GM19238 (cell line): ENCODE data around the gene DMD.

ENCODE experiments used
- DNase-seq: peaks from one replicate; pipeline ENCODE4 v3.0.0; 2011; ENCODE audit warnings: low spot score; ENCODE audit not compliant: insufficient read length

DMD gene

DNA sequence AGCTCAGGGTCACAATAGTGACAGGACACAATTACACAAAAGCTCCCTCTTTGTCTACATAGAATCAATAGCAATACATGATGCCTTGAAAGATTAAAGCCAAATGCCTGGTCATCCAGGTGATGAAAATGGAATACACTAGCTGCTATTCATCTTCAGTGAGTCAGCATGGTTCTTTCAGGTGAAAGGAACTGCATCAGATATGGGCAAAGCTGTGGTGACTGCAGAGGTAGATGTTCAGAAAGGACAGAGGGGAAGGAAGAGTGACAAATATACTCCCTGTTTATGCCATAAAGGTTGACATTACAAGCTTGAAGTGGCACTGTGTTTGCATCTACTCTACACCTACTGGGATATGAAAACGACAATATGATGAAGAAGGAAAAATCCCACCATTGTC is 2119.5 kb downstream of the DMD start:
- no peak for DNase-seq

DNA sequence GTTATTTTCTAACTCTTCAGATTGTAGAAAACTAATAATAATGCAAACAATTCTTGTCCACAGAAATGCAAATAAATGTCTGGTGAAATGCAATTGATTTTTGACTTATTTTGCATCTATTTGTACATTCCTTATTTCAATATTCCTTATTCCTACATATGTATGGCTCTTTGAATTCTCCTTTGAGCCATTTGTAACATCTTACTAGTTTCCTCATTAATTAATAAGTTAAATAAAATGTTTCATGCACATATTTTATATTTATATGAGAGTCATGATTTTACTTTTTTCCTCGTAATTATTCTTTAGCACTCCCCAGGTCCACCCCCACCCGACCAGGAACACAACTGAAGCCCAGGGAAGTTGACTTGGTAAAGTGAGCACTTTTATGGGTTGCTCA is 2136.8 kb downstream of the DMD start:
- no peak for DNase-seq

DNA sequence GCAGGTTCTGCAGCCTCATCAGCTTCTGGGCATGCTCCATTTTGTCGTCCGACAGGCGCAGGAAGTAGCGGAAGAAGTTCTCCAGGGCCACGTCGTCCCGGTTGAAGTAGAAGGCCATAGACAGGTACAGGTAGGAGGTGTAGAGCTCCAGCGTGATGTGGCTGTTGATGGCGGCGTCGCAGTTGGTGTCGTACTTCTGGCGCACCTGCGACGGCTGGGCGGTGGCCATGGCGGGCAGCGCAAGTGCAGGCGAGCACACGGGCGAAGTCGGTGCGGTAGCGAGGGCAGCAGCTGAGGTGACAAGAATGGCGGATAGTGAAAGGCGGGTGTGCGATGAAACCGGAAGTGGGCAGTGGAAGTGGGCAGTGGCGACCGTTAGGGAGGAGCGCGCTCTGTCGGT is 2139.6 kb downstream of the DMD start, which contains the start of gene FTHL17:
TSS of gene FTHL17 (minus strand) at position 317 of the 400 bp plus-strand sequence. CDS start at position 229, 88 bp downstream.
- no peak for DNase-seq

DNA sequence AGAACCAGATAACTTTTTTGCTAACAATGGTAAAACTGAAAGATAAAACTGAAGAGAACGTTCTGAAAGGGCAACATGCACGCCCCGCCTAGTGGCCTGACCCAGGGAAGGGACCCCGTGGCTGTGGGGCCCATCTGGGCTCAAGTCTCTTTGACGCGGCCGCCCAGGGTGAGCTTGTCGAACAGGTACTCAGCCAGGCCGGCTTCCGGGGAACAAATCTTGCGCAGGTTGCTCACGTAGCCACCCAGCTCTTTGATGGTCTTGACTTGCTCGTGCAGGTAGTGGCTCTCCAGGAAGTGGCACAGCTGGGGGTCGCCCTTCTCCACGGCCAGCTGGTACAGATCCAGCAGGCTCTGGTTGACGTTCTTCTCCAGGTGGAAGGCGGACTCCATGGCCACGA is 2140.1 kb downstream of the DMD start:
- no peak for DNase-seq

DNA sequence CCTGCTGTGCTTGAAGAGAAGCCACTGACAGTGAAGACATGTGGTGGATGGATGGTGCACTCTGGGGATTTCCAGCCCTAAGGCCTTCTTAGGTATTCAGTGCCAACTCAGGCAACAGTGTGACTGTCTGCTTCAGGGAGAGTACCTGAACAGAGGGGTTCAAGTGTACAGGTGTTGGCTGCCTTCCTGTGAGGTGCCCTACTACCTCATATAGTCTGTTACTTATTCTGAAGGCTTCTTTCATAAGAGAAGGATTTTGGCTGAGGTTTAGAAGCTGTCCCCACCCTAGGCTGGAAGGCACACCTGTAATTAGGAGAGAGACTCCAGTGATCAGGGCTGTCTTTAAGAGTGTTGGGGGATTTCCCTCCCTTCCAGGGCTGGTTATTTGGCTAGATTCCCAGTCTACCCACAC is 2141.3 kb downstream of the DMD start:
- peak; percentile 7 for DNase-seq
